Upper lobe of left lung (tissue), 6 donors: Measurements from ENCODE around the gene NODAL. TPM values are rescaled to one million over a fixed set of nuclear protein-coding genes. Genes with fewer than 3 reads are reported as not detected.

Experiments used
- ATAC-seq, 2 donors: fragments of 200-7000 bp; cut with Tn5 transposase; one replicate each; pipeline ENCODE4 v1.9.1; 2022; ENCODE audit warnings: mild to moderate bottlenecking in 2 of 2, moderate library complexity in 2 of 2; ENCODE audit not compliant: low FRiP score in 2 of 2
- DNase-seq, 2 donors: peaks; one replicate each; pipeline ENCODE4 v3.0.0-alpha.2; 2019 to 2020
- H3K27ac ChIP-seq, 4 donors: fragments of 200-600 bp; sonication (generic); one replicate each; pipeline ENCODE4 v1.5.1; 2016 to 2019
- H3K27me3 ChIP-seq, 4 donors: fragments of 200-600 bp; sonication (generic); one replicate each; pipeline ENCODE4 v1.5.1; 2017 to 2019
- H3K36me3 ChIP-seq, 4 donors: fragments of 200-600 bp; sonication (generic); one replicate each; pipeline ENCODE4 v1.5.1; 2016 to 2019
- H3K4me1 ChIP-seq, 4 donors: fragments of 200-600 bp; sonication (generic); one replicate each; pipeline ENCODE4 v1.5.1; 2018 to 2019
- H3K4me3 ChIP-seq, 4 donors: fragments of 200-600 bp; sonication (generic); one replicate each; pipeline ENCODE4 v1.5.1; 2017 to 2019; ENCODE audit warnings: mild to moderate bottlenecking in 2 of 4, moderate library complexity in 1 of 4
- H3K9me3 ChIP-seq, 4 donors: fragments of 200-600 bp; sonication (generic); one replicate each; pipeline ENCODE4 v1.5.1; 2018 to 2019
- CTCF ChIP-seq, 6 experiments: fragments of 450-650 bp in 4 of 6; fragments of 200-600 bp in 2 of 6; sonication (generic) in 2 of 6; IDR thresholded peaks; one replicate each; pipeline ENCODE4 v1.5.1; 2016 to 2019; ENCODE audit warnings: antibody characterized with exemption in 6 of 6
- EP300 ChIP-seq, 4 donors: sonication (generic); formaldehyde crosslinking; IDR thresholded peaks; one replicate each; pipeline ENCODE4 v1.5.1; 2017; ENCODE audit warnings: antibody characterized with exemption in 4 of 4, control low read depth in 2 of 4
- POLR2A ChIP-seq, 4 donors: fragments of 450-650 bp; IDR thresholded peaks; one replicate each; pipeline ENCODE4 v1.5.1; 2016 to 2017; ENCODE audit warnings: antibody characterized with exemption in 4 of 4, mild to moderate bottlenecking in 2 of 4
- POLR2AphosphoS5 ChIP-seq, 2 donors: sonication (generic); formaldehyde crosslinking; IDR thresholded peaks; one replicate each; pipeline ENCODE4 v1.5.1; 2017; ENCODE audit warnings: antibody characterized with exemption in 2 of 2
- WGBS, 2 donors: methylation state at CpG; one replicate each; pipeline ENCODE4 v1.1.5; 2017 to 2018; 5-methylcytosine and 5-hydroxymethylcytosine counted together
- total RNA-seq, 6 donors: library from RNA; depleted of rRNA in 4 of 6; stranded (reverse); fragments of >200 nt in 4 of 6; gene quantifications; one replicate each; pipeline versions ENCODE4 v1.1.0 to v1.2.1, GENCODE V29; 2016 to 2021
- donor health status: DM: no; HTN: no; CAD: no; lungs with moderate emphysema.
- donor health status: DM: no; HTN: yes; CAD: no; lungs with severe emphysema.

Gene NODAL
- total RNA-seq, 6 donors from 2014 or later: not detected

- ATAC-seq: no peak
- TF ChIP-seq POLR2AphosphoS5 (IDR thresholded peaks at IDR 0.05) (no peak), CTCF (IDR thresholded peaks at IDR 0.05) (no peak), EP300 (IDR thresholded peaks at IDR 0.05) (no peak)
- Histone ChIP-seq H3K4me1 (peaks cover 10 to 35% (median 30%) of the 10 kb centered on the region in 4 donors), H3K27me3 (peaks cover 0 to 10% (median 1%) of the 10 kb centered on the region in 4 donors), H3K4me3 (no peak overlapping the region), H3K27ac (no peak overlapping the region), H3K9me3 (no peaks in the 10 kb centered on the region), H3K36me3 (no peaks in the 10 kb centered on the region)
- no peak for DNase-seq
- WGBS, 2 donors: 84 to 87% methylated on average over 4 to 8 of the region's 8 CpGs
Measured at GRCh38 chr10:70475661-70476060, 34.2 kb upstream of the NODAL start.

GRCh38 chr10:70474780-70475179 lies 33.3 kb upstream of the NODAL start:
- TF ChIP-seq POLR2AphosphoS5 (IDR thresholded peaks at IDR 0.05): no peak
- TF ChIP-seq CTCF (IDR thresholded peaks at IDR 0.05): no peak
- no peak for TF ChIP-seq EP300 (IDR thresholded peaks at IDR 0.05)
- TF ChIP-seq POLR2A (IDR thresholded peaks at IDR 0.05): no peak
- Histone ChIP-seq H3K9me3 (no peaks in the 10 kb centered on the region), H3K4me1 (peaks cover 10 to 27% (median 21%) of the 10 kb centered on the region in 4 donors), H3K27ac (no peak overlapping the region), H3K36me3 (no peaks in the 10 kb centered on the region), H3K27me3 (peaks cover 0 to 10% (median 1%) of the 10 kb centered on the region in 4 donors), H3K4me3 (no peak overlapping the region)
- DNase-seq (no peak), ATAC-seq (no peak)
- 84 to 85% methylated on average over 2 of the region's 2 CpGs for WGBS, 2 donors

- peaks cover 4 to 8% (median 6%) of the 10 kb centered on the region in 4 donors for H3K4me1 ChIP-seq
- no peaks in the 10 kb centered on the region for H3K36me3 ChIP-seq
- ATAC-seq: no peak
- no peaks in the 10 kb centered on the region for H3K27me3 ChIP-seq
- no peak overlapping the region for H3K27ac ChIP-seq
- DNase-seq: no peak
- no peak overlapping the region for H3K4me3 ChIP-seq
- 88 to 89% methylated on average over 8 of the region's 8 CpGs for WGBS, 2 donors
- H3K9me3 ChIP-seq: no peaks in the 10 kb centered on the region
- TF ChIP-seq EP300 (IDR thresholded peaks at IDR 0.05): no peak
- no peak for TF ChIP-seq POLR2AphosphoS5 (IDR thresholded peaks at IDR 0.05)
- no peak for TF ChIP-seq CTCF (IDR thresholded peaks at IDR 0.05)
- no peak for TF ChIP-seq POLR2A (IDR thresholded peaks at IDR 0.05)
Measured at GRCh38 chr10:70472799-70473454, 31.4 kb upstream of the NODAL start.

GRCh38 chr10:70466951-70467350 lies 25.5 kb upstream of the NODAL start:
- Histone ChIP-seq H3K4me3 (no peak overlapping the region), H3K4me1 (peaks cover 8 to 15% (median 12%) of the 10 kb centered on the region in 4 donors), H3K9me3 (no peaks in the 10 kb centered on the region), H3K36me3 (no peaks in the 10 kb centered on the region), H3K27ac (no peak overlapping the region), H3K27me3 (no peaks in the 10 kb centered on the region)
- TF ChIP-seq EP300 (IDR thresholded peaks at IDR 0.05): no peak
- TF ChIP-seq POLR2AphosphoS5 (IDR thresholded peaks at IDR 0.05): no peak
- TF ChIP-seq CTCF (IDR thresholded peaks at IDR 0.05): no peak
- TF ChIP-seq POLR2A (IDR thresholded peaks at IDR 0.05): no peak
- DNase-seq: no peak
- WGBS, 2 donors: 66 to 86% methylated on average over 3 of the region's 3 CpGs
- ATAC-seq: no peak

- Histone ChIP-seq H3K9me3 (no peaks in the 10 kb centered on the region), H3K27me3 (no peaks in the 10 kb centered on the region), H3K4me3 (no peak overlapping the region), H3K27ac (no peak overlapping the region), H3K36me3 (no peaks in the 10 kb centered on the region), H3K4me1 (peaks cover 13 to 24% (median 16%) of the 10 kb centered on the region in 4 donors)
- TF ChIP-seq CTCF (IDR thresholded peaks at IDR 0.05) (no peak), EP300 (IDR thresholded peaks at IDR 0.05) (no peak), POLR2A (IDR thresholded peaks at IDR 0.05) (no peak), POLR2AphosphoS5 (IDR thresholded peaks at IDR 0.05) (no peak)
- WGBS, 2 donors: 95 to 100% methylated on average over 1 to 2 of the region's 2 CpGs
- DNase-seq: no peak
- no peak for ATAC-seq
Measured at GRCh38 chr10:70465832-70466231, 24.4 kb upstream of the NODAL start.
